HG02623 (cell line): ENCODE results near the gene VWA8.
"Not testable (repeated sequence)": the region's sequence is repeated elsewhere in the genome, so short reads cannot be mapped to it uniquely, and the experiment has no call there.

Experiments
- ATAC-seq: cut with Tn5 transposase; IDR thresholded peaks from one replicate; pipeline ENCODE4 v1.9.1; 2021; ENCODE audit warnings: moderate library complexity; ENCODE audit not compliant: unreplicated experiment

The VWA8 gene

DNA sequence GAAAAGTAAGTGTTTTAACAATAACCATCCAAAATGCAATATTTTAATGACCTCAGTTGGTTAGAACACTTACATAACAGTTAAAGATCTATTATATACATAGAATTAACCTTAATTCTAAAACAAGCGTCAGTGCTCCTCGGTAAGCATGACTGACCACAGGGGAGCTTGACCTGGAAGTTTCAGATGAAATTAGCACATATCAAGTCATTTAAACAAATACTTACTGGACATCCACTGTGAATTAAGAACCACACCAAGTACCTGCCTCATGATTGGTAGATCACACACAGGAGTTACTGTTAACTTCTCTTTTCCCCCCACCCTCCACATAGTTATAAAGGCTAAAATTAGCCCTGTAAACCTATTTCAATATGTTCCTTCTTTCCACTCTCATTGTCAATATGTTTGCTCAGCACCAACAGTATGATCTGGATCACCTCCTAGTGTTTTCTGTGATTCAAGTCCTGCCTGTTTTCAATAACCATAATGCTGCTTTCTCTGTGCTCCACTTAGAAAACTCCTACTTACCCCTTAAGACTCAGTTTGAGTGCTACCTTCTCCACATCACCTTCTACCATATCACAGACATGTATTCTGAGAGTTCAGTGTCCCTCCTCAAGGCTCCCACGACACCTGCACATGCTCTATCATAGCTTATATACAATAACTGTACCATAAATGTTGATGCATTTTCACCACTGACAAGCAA lies 209.0 kb downstream of the VWA8 start:
- ATAC-seq: no peak

DNA sequence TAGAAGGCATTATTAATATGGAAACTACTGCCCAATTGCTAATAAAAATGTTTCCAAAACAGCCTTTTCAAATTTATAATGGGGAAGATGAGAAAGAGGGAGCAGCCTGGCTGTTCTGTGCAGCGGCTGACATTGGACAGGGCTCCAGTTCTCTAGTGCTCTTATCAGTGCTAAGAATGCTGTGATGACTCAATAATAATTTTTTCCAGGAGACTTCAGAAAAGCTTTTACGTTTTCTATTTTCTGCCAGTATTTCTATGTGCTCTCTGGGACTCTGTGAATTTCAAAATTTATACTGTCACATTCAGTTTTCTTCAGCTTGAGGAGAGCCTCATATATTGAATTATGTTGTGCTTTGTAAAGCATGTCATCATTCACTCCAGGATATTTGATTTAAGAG lies 209.6 kb downstream of the VWA8 start:
- no peak for ATAC-seq

DNA sequence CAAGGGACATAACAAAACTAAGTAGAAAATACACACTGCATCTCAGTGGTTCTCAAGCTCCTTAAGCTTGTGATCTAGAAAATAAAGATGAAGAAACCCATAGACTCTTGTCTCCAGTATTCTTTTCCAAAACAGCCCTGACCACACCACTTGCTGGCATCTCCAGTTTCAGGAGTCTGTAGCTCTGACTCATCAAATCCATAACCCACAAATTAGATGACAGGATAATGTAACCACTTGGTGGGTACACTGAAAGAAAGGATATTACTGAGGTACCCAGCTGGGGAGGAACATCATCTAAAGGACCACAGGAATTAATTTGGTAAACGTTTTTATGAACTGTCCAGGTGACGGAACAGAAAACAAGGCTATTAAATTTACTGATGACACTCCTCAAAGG lies 214.7 kb downstream of the VWA8 start:
- ATAC-seq: no peak

DNA sequence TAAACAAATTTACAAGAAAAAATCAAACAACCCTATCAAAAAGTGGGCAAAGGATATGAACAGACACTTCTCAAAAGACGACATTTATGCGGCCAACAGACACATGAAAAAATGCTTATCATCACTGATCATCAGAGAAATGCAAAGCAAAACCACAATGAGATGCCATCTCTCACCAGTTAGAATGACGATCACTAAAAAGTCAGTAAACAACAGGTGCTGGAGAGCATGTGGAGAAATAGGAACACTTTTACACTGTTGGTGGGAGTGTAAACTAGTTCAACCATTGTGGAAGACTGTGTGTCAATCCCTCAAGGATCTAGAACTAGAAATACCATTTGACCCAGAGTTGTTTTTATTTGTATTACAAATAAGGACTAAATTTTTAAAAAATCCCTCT lies 215.4 kb downstream of the VWA8 start:
- ATAC-seq: not testable (repeated sequence)

DNA sequence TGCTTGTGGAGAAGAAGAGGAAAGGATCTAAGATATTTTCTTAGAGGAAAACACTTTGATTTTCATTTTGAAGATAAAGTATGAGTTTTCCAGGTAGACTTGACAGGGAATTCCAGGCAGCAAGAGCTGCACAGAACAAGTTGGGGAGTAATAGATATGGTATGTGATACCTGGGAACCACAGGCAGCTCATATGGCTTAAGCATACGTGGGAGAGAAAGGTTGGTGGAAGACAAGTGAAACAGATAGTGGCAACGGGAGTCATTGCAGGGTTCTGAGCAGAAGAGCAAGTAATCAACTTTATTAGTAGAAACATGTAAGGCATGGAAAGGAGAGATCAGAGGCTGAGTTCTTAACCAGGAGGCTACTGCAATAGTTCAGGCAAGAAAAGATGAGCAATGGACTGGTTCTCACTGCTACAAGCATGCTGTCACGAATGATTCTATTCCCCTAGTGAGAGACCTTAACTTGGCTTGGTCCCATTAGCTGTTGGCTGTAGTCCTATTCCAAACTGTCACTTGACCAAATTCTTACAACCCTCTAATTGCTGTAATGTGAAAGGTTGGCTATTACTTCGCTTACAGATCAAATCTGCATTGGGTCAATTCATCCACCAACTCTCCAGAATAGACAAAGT lies 217.9 kb downstream of the VWA8 start:
- no peak for ATAC-seq

DNA sequence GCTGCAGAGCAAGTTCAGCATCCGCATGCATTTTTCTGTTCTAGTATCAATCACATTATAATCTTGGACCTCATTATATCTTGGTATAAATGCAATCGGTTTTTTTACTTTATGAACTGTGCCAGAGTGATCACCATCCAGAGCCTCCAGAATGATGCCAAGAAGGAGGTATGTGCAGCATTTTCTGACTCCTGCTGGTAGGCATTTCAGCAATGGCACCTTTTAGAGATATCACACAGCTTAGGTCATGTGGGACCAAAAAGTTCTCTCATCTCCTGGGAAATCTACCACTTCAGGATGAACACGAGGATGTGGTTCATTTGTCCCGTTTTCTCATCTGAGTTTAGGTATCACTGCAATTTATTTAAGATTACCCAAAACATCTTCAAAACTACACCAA lies 220.4 kb downstream of the VWA8 start:
- no peak for ATAC-seq

DNA sequence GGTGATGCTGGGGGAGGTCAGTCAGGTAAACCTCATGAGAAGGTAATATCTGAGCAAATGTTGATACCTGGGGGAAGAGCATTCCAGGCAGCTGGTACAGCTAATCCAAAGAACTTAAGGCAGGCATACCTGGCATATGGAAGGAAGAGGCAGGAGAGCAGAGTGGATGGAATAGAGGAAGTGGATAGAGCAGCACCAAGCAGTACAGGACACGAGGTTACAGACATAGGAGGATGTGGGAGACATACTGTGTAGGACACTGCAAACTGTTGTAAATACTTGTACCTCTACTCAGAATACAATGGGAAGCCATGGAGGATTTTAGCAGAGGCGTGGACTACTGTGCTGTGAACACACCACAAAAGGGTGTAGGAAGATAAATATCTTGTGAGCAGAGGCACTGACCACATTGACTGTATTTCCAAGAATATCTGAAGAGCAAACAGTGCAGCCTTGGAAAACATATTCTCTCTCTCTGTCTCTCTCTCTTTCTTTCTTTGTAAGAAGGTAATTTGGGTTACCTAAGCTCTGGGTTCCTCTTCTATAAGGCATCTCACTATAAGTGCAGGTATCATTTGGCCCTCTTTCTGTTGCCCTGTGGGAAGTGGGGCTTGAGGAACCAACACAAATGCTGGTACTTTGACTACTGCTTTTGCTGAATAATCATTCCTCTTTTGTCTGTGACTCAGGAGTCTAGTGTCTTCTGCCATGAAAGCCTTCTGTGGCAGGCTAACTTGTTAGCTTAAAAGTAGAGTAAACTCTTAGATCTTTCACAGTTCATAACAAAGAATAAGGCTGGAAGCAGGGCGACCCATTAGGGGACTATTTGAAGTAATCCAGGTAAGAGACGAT lies 238.0 kb downstream of the VWA8 start:
- no peak for ATAC-seq

DNA sequence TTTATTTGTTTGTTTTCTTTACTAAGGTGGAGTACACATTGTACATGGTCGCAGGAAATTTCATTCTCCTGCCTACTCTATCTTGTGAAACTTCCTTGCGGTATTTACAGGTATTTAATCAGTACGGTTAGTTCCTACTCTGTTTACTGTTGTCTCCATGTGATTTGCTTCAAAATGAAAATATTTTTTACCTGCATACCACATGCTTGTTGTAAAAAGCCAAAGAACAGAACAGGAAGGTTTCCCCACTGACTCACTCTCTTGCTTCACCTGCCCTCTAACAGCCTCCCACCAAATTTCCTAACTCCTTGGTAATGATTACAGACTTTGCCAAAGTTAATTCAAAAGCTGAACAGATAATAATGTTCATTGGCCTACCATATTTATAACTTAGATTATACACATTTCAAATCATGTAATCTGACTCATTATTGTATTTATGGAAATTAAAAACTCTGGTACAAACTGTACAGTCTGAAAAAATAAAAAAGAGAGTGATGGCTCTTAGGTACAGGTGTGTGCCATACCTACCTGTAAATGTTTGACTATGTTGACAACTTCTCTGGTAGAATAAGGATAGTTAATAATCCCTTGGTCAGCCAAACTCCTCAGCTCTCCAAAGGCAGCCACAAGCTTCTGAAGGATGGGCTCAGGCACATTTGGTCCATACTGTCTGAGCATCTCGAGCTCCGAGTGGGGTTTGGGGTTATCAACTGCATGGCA lies 239.9 kb downstream of the VWA8 start:
- no peak for ATAC-seq

DNA sequence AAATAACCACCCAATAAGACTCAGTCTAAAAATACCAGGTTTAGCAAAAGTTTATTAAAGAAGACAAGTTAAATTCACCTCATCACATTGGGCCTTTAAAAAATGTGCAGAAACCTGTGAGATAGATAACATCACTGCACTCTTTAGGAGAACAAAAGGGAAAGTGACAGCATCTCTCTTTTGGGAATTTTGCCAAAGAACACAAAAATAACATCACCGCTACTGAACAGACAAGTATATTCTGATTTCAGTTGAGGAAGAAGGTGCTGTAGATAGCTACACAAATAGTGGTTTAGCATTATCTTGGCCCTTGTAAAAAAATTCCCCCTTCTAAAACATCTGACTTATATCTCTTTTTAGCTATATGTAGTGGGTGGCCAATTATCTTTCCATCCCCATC lies 244.7 kb downstream of the VWA8 start:
- no peak for ATAC-seq

DNA sequence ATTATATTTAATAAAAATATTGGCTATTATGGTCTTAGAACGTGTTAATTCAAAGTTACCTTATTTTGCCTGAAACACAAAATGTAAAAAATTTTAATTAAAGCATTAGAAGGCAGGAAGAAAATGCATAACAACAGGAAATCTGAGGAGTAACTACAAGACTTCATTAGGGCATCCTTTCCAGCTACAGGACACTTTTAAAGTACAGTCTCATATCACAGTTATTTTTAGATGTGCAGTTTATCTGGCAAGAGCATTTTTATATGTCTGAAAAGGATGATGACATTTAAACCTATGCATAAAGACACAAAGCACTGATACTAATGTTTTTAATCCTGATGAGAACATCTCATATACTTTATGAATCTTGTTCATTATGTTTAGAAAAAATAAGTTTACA lies 247.5 kb downstream of the VWA8 start:
- ATAC-seq: no peak

DNA sequence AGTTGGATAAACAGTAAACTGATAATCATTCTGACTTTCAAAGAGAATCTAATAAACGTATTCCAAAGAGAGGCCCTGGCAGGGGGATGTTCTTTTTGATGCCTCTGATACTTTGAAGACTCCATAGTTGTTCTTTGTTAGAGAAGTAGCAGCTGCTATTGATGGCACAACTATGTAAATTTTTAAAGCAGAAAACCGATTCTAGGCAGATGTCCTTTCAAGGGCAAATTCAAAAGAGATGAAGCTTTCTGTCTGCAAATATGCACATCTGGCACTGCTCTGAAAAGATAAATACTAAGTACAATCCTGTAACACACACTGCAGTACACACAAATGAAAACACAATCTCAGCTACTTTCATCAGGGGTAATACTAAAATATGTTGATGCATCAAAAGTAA lies 250.1 kb downstream of the VWA8 start:
- no peak for ATAC-seq

DNA sequence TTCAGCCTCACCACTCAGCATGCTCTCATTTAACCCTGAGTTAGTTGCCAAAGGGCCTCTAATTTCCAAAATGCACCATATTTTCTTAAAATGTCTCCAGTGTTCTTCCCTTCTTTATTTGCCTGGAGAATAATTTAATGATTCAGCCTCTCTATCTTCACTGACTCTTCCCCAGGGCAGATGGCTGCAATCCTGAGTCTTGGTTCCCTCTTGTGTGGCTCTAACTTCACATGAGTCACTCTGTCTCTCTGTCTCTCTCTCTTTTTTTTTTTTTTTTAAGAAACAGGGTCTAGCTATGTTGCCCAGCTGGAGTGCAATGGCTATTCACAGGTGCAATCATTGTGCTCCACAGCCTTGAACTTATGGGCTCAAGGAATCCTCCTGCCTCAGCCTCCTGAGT lies 251.4 kb downstream of the VWA8 start:
- no peak for ATAC-seq

DNA sequence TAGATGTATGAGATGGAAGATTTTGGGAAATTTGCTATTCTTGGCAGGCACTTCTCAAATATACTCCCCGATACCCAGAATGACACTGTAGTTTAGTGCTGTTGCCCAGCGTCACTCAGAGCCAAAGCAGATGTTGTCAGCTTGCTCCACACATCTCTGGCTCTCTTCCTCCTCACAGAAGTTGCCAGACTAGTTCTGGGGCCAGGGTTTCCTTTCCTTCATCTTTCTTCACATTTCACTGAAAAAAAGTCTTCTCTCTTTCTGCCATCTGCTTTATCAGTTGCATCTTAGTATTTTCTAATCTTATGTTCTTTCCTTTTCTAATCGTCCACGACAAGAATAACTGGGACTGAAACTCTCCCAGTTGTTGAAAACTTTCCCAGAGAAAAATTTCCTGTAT lies 252.2 kb downstream of the VWA8 start:
- ATAC-seq: no peak

DNA sequence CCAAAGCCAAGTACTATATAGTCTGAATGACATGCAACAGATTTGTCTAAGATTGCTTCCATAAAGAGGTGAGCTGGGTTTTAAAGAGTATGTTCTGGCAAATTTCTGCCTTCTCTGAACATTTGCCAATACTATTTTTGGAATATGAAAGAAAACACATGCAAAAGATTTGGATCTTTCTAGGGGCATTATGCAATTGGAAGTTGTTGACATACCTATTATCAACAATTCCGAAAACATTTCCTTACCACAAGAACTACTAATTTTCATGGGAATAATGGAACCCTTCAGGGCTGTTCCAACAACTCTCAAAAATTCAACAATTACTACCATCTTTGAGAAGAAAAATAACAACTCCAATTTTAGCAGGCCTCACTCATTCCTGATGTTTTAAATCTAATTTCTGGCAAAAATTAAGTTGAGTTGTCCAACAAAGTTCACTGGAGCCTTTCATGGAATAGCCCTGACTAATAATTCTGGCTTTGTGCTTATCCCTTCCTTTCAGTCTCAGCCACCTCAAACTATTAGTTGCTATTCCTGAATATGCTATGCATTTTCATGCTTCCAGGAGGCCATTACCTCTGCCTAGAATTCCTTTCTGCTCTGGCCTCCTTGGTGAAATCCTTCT lies 253.6 kb downstream of the VWA8 start:
- no peak for ATAC-seq

DNA sequence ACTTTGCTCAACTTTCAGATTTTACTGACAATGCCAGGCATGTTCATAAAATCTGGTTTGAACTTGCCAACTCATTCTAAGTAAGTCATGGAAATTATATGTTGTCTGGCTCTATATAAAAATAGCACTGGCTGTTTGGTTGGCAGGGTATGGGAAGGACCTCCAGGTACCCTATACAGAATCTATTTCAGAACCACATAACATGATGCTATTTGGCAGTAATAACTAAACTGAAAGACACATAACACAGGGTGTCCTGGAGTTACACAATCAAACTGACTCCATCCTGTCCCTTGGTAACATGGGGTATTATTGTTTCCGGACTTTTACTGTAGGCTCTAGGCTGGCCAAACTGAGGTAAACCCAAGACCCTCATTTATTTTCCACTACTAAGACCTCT lies 254.8 kb downstream of the VWA8 start:
- no peak for ATAC-seq

DNA sequence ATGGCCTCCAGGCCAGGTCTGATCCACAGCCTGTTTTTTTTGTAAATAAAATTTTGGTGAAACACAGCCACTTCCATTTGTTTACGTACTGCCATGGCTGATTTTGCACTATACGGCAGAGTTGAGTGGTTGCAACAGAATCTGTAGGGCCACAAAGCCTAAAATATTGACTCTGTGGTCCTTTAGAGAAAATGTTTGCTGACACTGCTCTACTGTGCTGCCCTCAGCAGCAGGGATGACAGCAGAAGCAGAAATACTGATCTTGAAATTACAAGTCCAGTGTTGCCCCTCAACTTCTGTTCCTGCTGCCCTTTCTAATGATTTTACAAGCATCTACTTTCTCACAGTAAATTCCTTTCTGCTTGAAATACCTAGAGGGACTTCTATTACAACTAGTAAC lies 258.4 kb downstream of the VWA8 start:
- ATAC-seq: no peak

DNA sequence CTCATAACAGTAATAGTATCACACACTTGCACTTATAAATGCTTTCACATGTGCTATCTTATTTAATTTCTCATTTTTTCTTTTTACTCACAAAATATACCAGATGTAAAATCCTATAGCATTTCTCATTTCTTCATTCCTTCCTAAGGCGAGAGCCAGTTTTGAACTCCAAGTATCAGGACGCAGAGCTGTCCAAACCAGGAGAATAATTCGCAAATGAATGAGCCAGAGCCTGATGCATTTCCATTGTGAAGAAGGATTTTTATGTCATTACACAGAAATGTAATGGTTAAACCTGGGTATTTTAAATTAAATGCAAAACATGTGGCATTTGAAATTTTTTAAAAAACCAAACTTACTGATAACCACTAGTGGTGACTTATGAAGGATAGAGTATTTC lies 259.2 kb downstream of the VWA8 start:
- no peak for ATAC-seq

DNA sequence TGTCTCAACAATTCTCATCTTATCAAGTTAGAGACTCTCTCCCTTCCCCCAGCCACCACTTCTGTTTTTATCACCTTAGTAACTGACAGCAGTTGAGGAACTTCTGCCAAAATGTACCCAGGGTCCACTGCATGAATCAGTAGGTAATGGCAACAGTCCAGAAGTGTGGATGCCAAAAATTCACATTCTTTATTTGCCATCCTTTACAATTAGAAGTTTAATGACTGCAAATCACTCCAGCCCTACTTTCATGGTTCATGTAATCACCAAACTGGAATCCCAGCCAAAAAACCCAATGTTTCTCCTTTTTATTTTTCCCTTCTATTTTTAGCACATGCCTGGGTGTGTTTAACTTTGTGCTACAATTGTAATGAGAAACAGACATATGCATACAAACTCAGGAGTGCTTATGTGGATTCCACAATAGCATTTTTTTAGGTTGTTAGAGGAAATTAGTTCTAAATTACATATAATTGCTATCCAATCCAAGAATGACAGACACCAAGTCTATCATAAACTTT lies 260.1 kb downstream of the VWA8 start:
- no peak for ATAC-seq

DNA sequence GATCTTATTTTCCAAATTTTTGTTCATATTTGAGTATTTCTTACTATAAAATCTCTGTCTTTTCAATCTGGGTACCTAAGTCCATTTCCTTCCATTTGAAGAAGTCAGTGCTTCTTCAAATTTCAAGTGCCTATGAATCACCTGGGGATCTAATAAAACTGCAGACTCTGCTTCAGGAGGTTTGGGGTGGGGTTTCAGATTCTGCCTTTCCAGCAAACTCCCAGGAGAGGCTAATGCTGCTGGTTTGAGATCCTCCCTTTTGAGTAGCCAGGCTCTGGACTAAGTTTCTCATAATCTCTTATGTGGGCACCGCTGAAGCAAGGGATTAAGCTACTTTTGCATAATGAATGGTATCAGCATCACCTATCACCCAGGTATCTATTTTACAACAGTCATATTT lies 261.1 kb downstream of the VWA8 start:
- no peak for ATAC-seq

DNA sequence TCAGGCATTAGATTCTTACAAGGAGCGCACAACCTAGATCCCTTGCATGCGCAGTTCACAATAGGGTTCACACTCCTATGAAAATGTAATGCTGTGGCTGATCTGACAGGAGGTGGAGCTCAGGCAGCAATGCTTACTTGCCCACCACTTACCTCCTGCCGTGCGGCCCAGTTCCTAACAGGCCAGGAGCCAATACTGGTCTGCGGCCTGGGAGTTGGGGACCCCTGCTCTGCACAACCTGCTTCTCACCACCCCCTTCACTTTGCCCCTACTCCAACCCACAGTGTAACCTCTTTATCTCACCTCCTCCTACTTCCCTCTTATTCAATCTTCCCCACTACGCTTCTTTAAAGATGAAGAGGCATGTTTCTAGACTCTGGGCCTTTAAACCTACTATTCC lies 263.3 kb downstream of the VWA8 start:
- ATAC-seq: no peak
